ACC112 (cell line): ENCODE data around the gene ANKRD30A.
"Not testable (repeated sequence)": the region's sequence is repeated elsewhere in the genome, so short reads cannot be mapped to it uniquely, and the experiment has no call there.

Experiments
- H2AFZ ChIP-seq: fragments of 200-600 bp; sonication (generic); one replicate; pipeline ENCODE4 v1.6.0; 2017; ENCODE audit warnings: antibody characterized with exemption, low read length; ENCODE audit not compliant: unreplicated experiment
- H3K27ac ChIP-seq: fragments of 200-600 bp; sonication (generic); 2 replicates; pipeline ENCODE4 v1.5.1; 2014; ENCODE audit warnings: low read depth, mild to moderate bottlenecking, antibody characterized with exemption, low read length, moderate library complexity
- H3K27me3 ChIP-seq: fragments of 200-600 bp; sonication (generic); 2 replicates; pipeline ENCODE4 v1.6.1; 2014; ENCODE audit warnings: mild to moderate bottlenecking, antibody characterized with exemption, low read length, moderate library complexity, mixed read lengths; ENCODE audit not compliant: insufficient read depth
- H3K36me3 ChIP-seq: fragments of 200-600 bp; sonication (generic); 2 replicates; pipeline ENCODE4 v1.6.1; 2016; ENCODE audit warnings: mild to moderate bottlenecking, antibody characterized with exemption, low read length, moderate library complexity, mixed read lengths; ENCODE audit not compliant: insufficient read depth
- H3K4me1 ChIP-seq: fragments of 200-600 bp; sonication (generic); one replicate; pipeline ENCODE4 v1.6.1; 2016; ENCODE audit warnings: low read length, mixed read lengths; ENCODE audit not compliant: insufficient read depth, unreplicated experiment, control insufficient read depth
- H3K4me3 ChIP-seq: fragments of 200-600 bp; sonication (generic); 2 replicates; pipeline ENCODE4 v1.5.1; 2014; ENCODE audit warnings: mild to moderate bottlenecking, low read depth, low read length
- H3K79me2 ChIP-seq: fragments of 200-600 bp; sonication (generic); one replicate; pipeline ENCODE4 v1.6.0; 2016; ENCODE audit warnings: low read length; ENCODE audit not compliant: control insufficient read depth, unreplicated experiment, insufficient read depth

ANKRD30A gene

GRCh38 chr10:37379991-37380390, 254.6 kb downstream of the ANKRD30A start:
- Histone ChIP-seq H3K79me2 (no peaks in the 10 kb centered on the region), H3K4me3 (no peak overlapping the region), H2AFZ (no peak overlapping the region), H3K27me3 (no peaks in the 10 kb centered on the region), H3K27ac (no peak overlapping the region), H3K36me3 (no peaks in the 10 kb centered on the region), H3K4me1 (no peaks in the 10 kb centered on the region)

GRCh38 chr10:37381271-37381670, 255.9 kb downstream of the ANKRD30A start:
- H2AFZ ChIP-seq: no peak overlapping the region
- no peak overlapping the region for H3K4me3 ChIP-seq
- no peaks in the 10 kb centered on the region for H3K4me1 ChIP-seq
- H3K27me3 ChIP-seq: no peaks in the 10 kb centered on the region
- no peak overlapping the region for H3K27ac ChIP-seq
- H3K36me3 ChIP-seq: no peaks in the 10 kb centered on the region
- no peaks in the 10 kb centered on the region for H3K79me2 ChIP-seq

GRCh38 chr10:37384923-37385322, 259.5 kb downstream of the ANKRD30A start:
- Histone ChIP-seq H3K79me2 (no peaks in the 10 kb centered on the region), H3K27me3 (no peaks in the 10 kb centered on the region), H3K27ac (no peak overlapping the region), H3K4me3 (no peak overlapping the region), H3K36me3 (no peaks in the 10 kb centered on the region), H2AFZ (no peak overlapping the region), H3K4me1 (no peaks in the 10 kb centered on the region)

- Histone ChIP-seq H3K79me2 (no peaks in the 10 kb centered on the region), H3K4me3 (no peak overlapping the region), H3K27me3 (no peaks in the 10 kb centered on the region), H2AFZ (no peak overlapping the region), H3K36me3 (no peaks in the 10 kb centered on the region), H3K27ac (no peak overlapping the region), H3K4me1 (no peaks in the 10 kb centered on the region)
These were observed 265.5 kb downstream of the ANKRD30A start for GRCh38 chr10:37390926-37391325.

- not testable (repeated sequence) for H3K27me3 ChIP-seq, H3K4me1 ChIP-seq, H3K27ac ChIP-seq, H2AFZ ChIP-seq, H3K79me2 ChIP-seq, H3K4me3 ChIP-seq, H3K36me3 ChIP-seq
These were observed 275.4 kb downstream of the ANKRD30A start for GRCh38 chr10:37400774-37401173.

GRCh38 chr10:37401225-37401624, 275.8 kb downstream of the ANKRD30A start:
- H3K79me2 ChIP-seq: no peaks in the 10 kb centered on the region
- H3K27ac ChIP-seq: no peak overlapping the region
- no peaks in the 10 kb centered on the region for H3K4me1 ChIP-seq
- no peak overlapping the region for H2AFZ ChIP-seq
- H3K4me3 ChIP-seq: no peak overlapping the region
- no peaks in the 10 kb centered on the region for H3K27me3 ChIP-seq
- no peaks in the 10 kb centered on the region for H3K36me3 ChIP-seq

- no peaks in the 10 kb centered on the region for H3K27me3 ChIP-seq
- H2AFZ ChIP-seq: no peak overlapping the region
- no peaks in the 10 kb centered on the region for H3K79me2 ChIP-seq
- no peaks in the 10 kb centered on the region for H3K36me3 ChIP-seq
- no peaks in the 10 kb centered on the region for H3K4me1 ChIP-seq
- no peak overlapping the region for H3K4me3 ChIP-seq
- H3K27ac ChIP-seq: no peak overlapping the region
These were observed 278.4 kb downstream of the ANKRD30A start for GRCh38 chr10:37403776-37404175.
